ENCODE measurements around the gene TRIP13.

- TF ChIP-seq EZH2phosphoT487 (IDR thresholded peaks at IDR 0.05; ENCODE audit: low read depth, severe bottlenecking, unreplicated experiment) (no peak), EZH2 (IDR thresholded peaks at IDR 0.05; ENCODE audit: borderline replicate concordance) (no peak)
Measured at GRCh38 chr5:867300-867870, 25.3 kb upstream of the TRIP13 start.
